GM18499 (cell line): Measurements from ENCODE around the gene KRTAP13-2.

Experiments used
- ATAC-seq: cut with Tn5 transposase; IDR thresholded peaks from one replicate; pipeline ENCODE4 v1.9.1; 2021; ENCODE audit warnings: moderate number of reproducible peaks; ENCODE audit not compliant: insufficient read depth, unreplicated experiment

The KRTAP13-2 gene

GRCh38 chr21:30372139-30372770 lies at the start of gene KRTAP13-2:
TSS of gene KRTAP13-2 (minus strand) at chr21:30372271. CDS start at chr21:30372213, 58 bp downstream.
- ATAC-seq = no peak

GRCh38 chr21:30415993-30416392 lies 43.9 kb upstream of the KRTAP13-2 start:
- no peak for ATAC-seq

GRCh38 chr21:30408782-30409494 lies 36.9 kb upstream of the KRTAP13-2 start:
- no peak for ATAC-seq

- no peak for ATAC-seq
Measured at GRCh38 chr21:30395731-30396130, 23.7 kb upstream of the KRTAP13-2 start, which contains the start of gene KRTAP13-1. TSS of gene KRTAP13-1 (plus strand) at chr21:30396031. CDS start at chr21:30396087, 56 bp downstream.

- no peak for ATAC-seq
Measured at GRCh38 chr21:30391492-30392025, 19.5 kb upstream of the KRTAP13-2 start.

- no peak for ATAC-seq
Measured at GRCh38 chr21:30382201-30382600, 10.1 kb upstream of the KRTAP13-2 start.

GRCh38 chr21:30355906-30356305 lies 16.2 kb downstream of the KRTAP13-2 start:
- ATAC-seq = no peak

- no peak for ATAC-seq
Measured at GRCh38 chr21:30354308-30355005, 17.6 kb downstream of the KRTAP13-2 start.

- ATAC-seq = no peak
Measured at GRCh38 chr21:30351534-30351933, 20.5 kb downstream of the KRTAP13-2 start.

- ATAC-seq = no peak
Measured at GRCh38 chr21:30349572-30349971, 22.5 kb downstream of the KRTAP13-2 start.

GRCh38 chr21:30348506-30348905 lies 23.6 kb downstream of the KRTAP13-2 start, which contains the start of gene KRTAP23-1:
TSS of gene KRTAP23-1 (minus strand) at chr21:30348606. CDS start at chr21:30348606, 0 bp downstream.
- no peak for ATAC-seq

- ATAC-seq = no peak
Measured at GRCh38 chr21:30345014-30345413, 27.1 kb downstream of the KRTAP13-2 start.

GRCh38 chr21:30340714-30341573 lies 31.1 kb downstream of the KRTAP13-2 start:
- no peak for ATAC-seq

- ATAC-seq = no peak
Measured at GRCh38 chr21:30338717-30339116, 33.4 kb downstream of the KRTAP13-2 start.

- no peak for ATAC-seq
Measured at GRCh38 chr21:30337772-30338171, 34.3 kb downstream of the KRTAP13-2 start.

- no peak for ATAC-seq
Measured at GRCh38 chr21:30337276-30337744, 34.8 kb downstream of the KRTAP13-2 start, which contains the start of gene KRTAP27-1. TSS of gene KRTAP27-1 (minus strand) at chr21:30337694. CDS start at chr21:30337668, 26 bp downstream.

- no peak for ATAC-seq
Measured at GRCh38 chr21:30336596-30336995, 35.5 kb downstream of the KRTAP13-2 start.

- no peak for ATAC-seq
Measured at GRCh38 chr21:30333736-30334135, 38.3 kb downstream of the KRTAP13-2 start.

GRCh38 chr21:30332681-30333080 lies 39.4 kb downstream of the KRTAP13-2 start:
- ATAC-seq = no peak
